ENCODE measurements around the gene ZSCAN22.
A peak's percentile ranks its signal among the peaks of the same experiment; 100 is the strongest.
"Not testable (repeated sequence)": the region's sequence is repeated elsewhere in the genome, so short reads cannot be mapped to it uniquely, and the experiment has no call there.

The ZSCAN22 gene

DNA sequence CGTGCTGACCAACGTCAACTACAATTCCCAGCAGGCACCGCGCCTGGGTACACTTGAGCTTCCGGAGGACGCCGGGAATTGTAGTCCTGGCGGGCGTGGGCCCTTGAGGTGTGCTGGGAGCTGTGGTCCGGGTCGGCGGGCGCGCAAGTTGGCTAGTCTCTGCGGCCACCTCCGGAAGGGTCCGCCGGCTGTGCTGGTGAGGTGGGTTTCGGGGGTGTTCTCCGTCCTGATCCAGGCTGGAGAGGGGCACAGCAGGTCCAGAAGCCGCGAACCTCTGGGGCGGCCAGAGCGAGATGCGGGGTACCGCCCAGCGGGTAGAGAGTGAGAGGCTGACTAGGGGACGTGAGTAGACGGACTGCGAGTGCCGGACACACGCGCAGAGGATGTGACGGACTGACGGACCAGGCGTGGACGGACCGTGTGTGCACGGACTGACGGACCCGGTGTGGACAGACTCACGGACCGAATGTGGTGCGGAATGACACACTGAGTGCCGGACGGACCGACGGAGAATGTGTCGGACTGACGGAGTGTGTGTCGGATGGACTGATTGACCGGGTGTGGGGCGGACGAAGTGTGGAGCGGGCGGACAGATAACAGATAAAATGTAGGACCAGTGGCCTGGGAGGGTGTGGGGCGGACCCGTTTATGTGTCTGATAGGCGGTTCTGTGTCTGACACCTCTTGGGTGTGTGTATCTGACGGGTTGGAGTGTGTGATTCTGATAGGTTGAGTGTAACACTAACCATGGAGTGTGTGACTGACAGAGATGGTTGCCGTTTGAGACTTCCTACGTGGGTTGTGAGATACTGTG, at the start of gene ZSCAN22:
Gene ZSCAN22 (plus strand): TSS at position 81 of the 813 bp plus-strand sequence. CDS start 7,809 bp downstream, outside the sequence.
- DNase-seq, result peak; percentile 49

- DNase-seq, result no peak
Observed at GRCh38 chr19:58277197-58277596, 49.6 kb upstream of the ZSCAN22 start.

DNA sequence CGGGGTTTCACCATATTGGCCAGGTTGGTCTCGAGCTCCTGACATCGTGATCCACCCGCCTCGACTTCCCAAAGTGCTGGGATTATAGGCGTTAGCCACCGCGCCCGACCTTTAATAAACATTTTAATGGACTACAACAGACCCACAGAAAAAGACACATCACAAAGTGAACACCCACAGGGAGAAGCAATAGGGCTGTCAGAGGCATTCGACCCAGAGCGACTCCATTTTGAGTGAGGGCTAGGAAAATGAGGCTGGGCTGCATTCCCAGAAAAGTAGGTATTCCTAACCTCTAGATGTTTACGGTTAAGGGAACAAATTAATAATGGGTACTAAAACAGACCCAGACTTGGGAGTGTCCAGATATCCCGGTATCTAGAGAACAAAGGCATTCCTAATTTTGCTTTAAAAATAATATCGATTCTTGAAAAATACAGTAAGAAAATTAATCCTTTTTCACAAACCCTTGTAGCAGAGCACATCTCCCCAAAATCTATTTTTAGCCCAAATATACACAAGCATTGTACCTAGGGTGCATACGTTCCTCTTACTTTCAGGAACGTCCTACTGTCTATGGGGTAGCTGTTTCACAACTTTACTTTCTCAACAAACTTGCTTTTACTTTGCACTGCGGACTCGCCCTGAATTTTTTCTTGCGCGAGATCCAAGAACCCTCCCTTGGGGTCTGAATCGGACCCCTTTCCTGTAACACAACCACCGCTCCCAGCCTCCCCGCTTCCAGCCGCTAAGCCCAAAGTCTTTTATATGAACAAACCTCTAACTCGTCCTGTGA, 48.9 kb upstream of the ZSCAN22 start:
- DNase-seq, result no peak

- DNase-seq, result peak; percentile 18
Observed at GRCh38 chr19:58278541-58279041, 48.2 kb upstream of the ZSCAN22 start, which contains the start of gene ZNF8. Gene ZNF8, plus strand, starts transcription at chr19:58278955. Its CDS starts 127 bp downstream, at chr19:58279082.

DNA sequence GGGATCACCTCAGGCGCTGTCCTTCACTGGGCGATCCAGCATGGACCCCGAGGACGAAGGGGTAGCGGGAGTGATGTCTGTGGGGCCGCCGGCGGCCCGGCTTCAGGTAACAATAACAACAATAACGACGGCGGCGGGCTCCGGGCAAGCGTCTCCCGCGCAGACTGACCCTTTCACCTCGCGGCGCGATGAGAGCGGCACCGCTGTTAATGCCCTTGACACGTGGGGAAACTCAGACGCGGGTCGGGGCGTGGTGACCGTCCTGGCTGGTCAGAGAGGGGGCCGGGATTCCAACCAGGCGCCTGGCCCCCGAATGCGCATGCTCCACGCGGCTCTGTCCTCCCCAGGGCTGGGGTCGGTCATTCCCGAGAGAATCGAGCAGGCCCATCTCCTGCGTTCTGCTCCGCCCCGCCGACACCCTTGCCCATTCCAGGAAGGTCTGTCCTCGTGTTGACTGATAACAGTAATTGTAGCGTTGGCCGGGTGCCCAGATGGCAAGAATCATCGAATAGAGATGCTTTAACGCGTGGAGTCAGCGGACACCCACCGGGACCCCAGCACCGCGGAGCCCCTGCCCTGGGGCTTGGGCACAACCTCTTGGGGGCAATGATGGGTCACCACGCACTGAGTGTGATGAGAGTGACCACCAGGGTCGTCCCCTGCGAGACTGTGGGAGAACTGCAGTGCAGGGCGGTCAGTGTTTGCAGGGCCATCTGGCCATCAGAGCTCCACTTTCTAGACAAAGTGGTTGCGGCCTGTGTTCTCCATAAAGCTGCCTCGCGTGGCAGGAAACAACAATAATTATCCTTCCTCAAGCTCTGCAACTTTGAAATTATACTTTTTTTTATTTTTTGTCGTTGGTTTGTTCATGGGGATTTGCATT, 47.5 kb upstream of the ZSCAN22 start:
- DNase-seq, result no peak

DNA sequence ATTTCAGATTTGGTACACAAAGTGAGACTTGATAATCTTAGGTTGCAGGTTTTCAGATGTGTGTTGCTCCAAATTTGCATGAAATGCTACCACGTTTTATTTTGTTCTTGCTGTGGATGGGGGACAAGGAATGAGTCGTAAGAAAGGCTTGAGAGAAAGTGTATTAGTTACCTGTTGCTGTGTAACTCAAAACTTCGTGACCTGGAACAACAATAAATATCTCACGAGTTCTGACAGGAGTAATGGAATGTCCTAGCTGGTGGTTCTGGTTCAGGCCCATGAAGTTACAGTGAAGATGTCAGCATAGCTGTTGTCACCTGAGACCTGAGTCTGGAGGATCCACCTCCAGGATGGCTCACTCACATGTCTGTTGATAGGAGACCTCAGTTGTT, 46.9 kb upstream of the ZSCAN22 start:
- DNase-seq, result no peak

- DNase-seq, result no peak
Observed at GRCh38 chr19:58284199-58284598, 42.6 kb upstream of the ZSCAN22 start.

- DNase-seq, result no peak
Observed at GRCh38 chr19:58291943-58292342, 34.9 kb upstream of the ZSCAN22 start.

- DNase-seq, result no peak
Observed at GRCh38 chr19:58294743-58295374, 31.9 kb upstream of the ZSCAN22 start.

- no peak for DNase-seq
Observed at GRCh38 chr19:58296104-58296503, 30.7 kb upstream of the ZSCAN22 start.

GRCh38 chr19:58300620-58301019, 26.2 kb upstream of the ZSCAN22 start:
- no peak for DNase-seq

GRCh38 chr19:58304255-58304654, 22.5 kb upstream of the ZSCAN22 start:
- DNase-seq, result no peak

DNA sequence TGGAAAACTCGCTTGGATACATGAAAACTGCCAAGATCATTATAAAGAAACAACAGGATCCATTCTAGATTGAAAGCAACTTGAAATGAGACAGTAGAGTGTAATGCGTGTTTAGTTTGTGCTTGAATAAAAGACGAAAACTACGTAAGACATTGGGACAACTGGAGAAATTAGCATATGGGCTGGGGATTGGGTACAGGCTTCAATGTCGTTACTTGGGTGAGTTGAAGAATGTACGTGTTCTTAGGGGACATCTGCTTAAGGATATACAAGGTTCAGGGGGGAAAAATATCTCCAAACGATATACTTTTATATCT, 22.1 kb upstream of the ZSCAN22 start:
- DNase-seq, result no peak

DNA sequence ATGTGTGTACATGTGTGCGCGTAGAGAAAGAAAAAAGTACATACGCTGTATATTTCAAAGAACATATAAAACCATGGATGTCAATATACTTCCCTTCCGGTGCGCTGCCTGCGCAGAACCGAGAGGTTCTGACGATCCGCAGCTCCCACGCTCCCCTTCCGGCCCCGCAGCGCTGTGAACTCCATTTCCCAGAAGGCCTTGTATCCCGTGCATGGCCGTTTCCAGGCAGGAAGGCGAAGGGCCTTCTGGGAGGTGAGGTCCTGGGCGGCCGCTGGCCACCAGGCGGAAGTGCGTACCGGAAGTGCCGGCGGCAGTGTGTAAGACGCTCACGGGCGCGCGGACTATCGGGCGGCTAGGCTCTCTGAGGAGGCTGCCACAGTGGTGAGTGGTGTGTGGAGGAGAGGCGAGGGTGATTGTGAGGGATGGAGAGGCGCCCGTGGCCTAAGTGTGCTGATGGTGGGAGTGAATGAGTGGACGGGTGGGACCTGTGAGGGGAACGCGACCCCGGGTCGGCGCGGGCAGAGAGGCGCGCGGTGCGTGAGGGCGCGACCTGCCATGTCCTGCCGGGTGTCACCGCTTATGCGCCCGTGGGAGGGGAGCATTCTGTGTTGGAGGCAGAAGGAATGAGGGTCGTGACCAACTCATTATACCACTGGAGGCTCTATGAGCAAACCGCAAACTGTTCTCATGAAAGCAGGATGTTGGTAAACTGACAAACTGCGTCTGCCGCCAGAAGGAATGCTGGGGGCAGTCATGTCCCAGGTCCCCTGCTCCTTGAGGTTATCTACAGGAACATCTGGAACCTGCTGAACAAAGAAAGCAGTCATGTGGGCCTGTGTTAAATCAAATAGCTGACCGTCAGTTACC, 21.5 kb upstream of the ZSCAN22 start, which contains the start of gene ERVK3-1:
Gene ERVK3-1 (plus strand): TSS at position 313 of the 867 bp plus-strand sequence. CDS start 6,792 bp downstream, outside the sequence.
- DNase-seq, result peak; percentile 74

DNA sequence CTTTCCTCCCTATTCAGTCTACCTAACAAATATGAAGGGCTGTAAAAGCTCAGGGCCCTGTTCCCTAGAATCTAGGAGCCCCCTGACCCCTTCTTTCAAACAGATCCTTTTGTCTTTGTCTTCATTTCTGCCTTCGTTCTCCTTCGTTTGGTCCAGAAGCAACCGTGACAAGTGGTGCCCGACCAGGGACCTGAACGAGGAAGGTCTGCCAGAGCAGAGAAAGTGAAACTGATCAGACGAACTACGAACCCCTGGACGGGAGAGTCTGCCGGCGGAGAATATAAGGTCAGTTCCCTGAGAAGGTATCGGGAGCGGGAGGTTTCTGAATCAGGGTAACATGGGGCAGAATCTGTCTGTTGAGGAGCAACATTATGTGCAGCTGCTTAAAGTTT, 20.9 kb upstream of the ZSCAN22 start:
- no peak for DNase-seq

DNA sequence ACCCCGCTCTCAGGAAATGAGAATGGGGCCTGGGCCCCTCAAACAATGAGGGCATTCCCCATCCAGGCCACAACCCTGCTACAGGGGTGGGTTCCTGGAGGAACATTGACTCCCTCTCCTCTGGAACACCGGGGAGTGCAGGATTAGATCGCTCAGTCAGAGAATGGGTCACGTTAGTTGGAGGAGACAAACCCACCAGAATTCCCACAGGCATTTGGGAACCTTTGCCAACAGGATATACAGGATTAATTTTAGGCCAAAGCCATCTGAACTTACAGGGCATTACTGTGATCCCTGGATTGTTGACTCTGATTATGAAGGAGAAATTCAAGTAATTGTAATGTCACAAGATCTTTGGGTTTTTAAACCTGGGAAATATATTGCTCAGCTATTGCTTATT, 19.1 kb upstream of the ZSCAN22 start:
- DNase-seq, result no peak

DNA sequence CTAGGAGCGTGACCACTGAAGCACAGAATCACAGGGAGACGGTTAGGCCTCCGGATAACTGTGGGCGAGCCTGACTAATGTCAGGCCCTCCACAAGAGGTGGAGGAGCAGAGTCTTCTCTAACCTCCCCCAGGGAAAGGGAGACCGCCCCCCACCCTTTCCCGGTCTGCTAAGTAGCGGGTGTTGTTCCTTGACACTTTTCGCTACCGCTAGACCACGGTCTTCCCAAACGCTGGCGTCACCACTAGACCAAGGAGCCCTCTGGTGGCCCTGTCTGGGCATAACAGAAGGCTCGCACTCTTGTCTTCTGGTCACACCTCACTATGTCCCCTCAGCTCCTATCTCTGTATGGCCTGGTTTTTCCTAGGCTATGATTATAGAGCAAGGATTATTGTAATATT, 16.1 kb upstream of the ZSCAN22 start:
- not testable (repeated sequence) for DNase-seq

GRCh38 chr19:58311345-58311865, 15.4 kb upstream of the ZSCAN22 start:
- DNase-seq, result no peak

GRCh38 chr19:58315580-58315979, 11.2 kb upstream of the ZSCAN22 start:
- no peak for DNase-seq

DNA sequence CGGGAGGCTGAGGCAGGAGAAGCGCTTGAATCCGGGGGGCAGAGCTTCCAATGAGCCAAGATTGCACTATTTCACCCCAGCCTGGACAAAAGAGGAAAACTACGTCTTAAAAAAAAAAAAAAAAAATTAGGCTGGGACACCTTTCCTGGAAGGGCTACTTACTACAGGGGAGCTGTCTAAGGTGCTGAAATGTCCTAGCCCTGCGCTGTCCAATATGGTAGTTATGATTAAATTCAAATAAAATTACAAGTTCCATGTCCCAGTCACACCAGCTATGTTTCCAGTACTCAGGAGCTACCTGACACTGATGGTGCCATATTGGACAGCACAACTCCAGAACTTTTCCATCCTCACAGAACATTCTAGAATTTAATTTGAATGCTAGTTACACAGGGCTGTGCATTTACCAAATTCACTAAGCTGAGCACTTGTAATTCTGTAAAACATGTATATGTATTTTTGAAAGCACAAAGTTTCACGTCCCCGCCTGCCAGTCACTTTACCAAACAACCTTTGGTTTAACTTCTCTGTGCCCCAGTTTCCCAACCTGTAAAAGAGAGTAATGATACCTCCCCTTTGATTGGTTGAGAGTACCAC, 9.2 kb upstream of the ZSCAN22 start:
- no peak for DNase-seq

GRCh38 chr19:58318297-58318696, 8.5 kb upstream of the ZSCAN22 start:
- DNase-seq, result no peak
